Measurements from ENCODE around the gene ABCD1.

The ABCD1 gene

DNA sequence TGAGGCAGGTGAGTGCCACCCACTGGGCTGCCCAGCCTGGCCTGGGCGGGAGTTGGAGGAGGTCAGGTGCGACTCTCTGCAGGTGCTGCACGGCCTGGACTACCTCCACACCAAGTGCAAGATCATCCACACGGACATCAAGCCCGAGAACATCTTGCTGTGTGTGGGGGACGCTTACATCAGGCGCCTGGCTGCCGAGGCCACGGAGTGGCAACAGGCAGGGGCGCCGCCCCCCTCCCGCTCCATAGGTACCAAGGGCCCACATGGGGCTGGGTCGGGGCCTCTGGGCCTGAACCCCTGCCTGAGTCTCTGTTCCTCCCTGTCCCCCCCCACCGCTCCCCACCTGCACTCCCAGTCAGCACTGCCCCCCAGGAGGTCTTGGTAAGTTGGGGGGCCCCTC, 58.2 kb downstream of the ABCD1 start:
- TF ChIP-seq, protein P1, sequence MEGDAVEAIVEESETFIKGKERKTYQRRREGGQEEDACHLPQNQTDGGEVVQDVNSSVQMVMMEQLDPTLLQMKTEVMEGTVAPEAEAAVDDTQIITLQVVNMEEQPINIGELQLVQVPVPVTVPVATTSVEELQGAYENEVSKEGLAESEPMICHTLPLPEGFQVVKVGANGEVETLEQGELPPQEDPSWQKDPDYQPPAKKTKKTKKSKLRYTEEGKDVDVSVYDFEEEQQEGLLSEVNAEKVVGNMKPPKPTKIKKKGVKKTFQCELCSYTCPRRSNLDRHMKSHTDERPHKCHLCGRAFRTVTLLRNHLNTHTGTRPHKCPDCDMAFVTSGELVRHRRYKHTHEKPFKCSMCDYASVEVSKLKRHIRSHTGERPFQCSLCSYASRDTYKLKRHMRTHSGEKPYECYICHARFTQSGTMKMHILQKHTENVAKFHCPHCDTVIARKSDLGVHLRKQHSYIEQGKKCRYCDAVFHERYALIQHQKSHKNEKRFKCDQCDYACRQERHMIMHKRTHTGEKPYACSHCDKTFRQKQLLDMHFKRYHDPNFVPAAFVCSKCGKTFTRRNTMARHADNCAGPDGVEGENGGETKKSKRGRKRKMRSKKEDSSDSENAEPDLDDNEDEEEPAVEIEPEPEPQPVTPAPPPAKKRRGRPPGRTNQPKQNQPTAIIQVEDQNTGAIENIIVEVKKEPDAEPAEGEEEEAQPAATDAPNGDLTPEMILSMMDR (conservative IDR thresholded peaks at IDR 0.05; ENCODE audit: low read length), result no peak
- no peak for TF ChIP-seq EZH2phosphoT487 (IDR thresholded peaks at IDR 0.05; ENCODE audit: borderline replicate concordance)
- Histone ChIP-seq H3K27me3 (ENCODE audit: insufficient read depth, low read length, poor library complexity, severe bottlenecking) (no peaks in the 10 kb centered on the region), H3K36me3 (ENCODE audit: insufficient read depth, low read length) (peaks cover 6% of the 10 kb centered on the region; the same call in 1 of the 2 replicates), H3F3A (ENCODE audit: low read depth) (no peaks in the 10 kb centered on the region), H4K20me1 (ENCODE audit: insufficient read depth, low read length, poor library complexity, severe bottlenecking) (no peaks in the 10 kb centered on the region), H3K9ac (ENCODE audit: low read depth, low read length, poor library complexity, severe bottlenecking) (no peak overlapping the region), H3K4me1 (ENCODE audit: insufficient read depth, low read length, poor library complexity, severe bottlenecking) (no peaks in the 10 kb centered on the region), H2AFZ (ENCODE audit: low read length) (no peak overlapping the region), H3K4me3 (ENCODE audit: low read length, poor library complexity, severe bottlenecking) (no peak overlapping the region), H3K79me2 (ENCODE audit: insufficient read depth, low read length) (no peaks in the 10 kb centered on the region), H3K9me3 (ENCODE audit: insufficient read depth, low read depth, low read length) (no peaks in the 10 kb centered on the region), H3K4me2 (ENCODE audit: low read depth, low read length, poor library complexity, severe bottlenecking) (no peak overlapping the region), H3K9me2 (replicated peaks; ENCODE audit: low read depth, low read length) (no peaks in the 10 kb centered on the region)

DNA sequence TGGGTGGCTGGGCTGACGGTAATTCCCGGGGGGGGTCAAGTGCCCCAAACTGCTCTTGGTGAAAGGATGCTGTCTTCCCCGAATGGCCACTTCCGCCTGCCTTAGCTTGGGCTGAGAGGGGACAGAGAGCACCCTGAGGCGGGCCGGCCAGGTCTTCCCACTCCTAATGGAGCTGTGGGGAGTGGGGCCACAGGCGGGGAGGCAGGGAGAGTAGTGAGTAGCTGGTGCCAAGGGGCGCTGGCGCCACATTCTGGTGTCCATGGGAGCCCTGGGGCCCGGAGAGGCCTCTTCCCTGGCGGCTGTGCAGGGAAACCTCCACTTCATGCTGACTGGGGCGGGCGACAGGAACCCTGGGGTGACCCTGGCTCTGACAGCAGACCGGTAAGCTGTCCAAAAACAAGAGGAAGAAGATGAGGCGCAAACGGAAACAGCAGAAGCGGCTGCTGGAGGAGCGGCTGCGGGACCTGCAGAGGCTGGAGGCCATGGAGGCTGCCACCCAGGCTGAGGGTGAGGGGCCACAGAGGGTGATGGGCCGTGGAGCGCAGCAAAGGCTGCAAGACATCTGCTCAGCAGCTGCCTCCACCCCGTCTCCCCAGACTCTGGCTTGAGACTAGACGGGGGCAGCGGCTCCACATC, 58.8 kb downstream of the ABCD1 start:
- no peaks in the 10 kb centered on the region for H3K9me3 ChIP-seq (ENCODE audit: insufficient read depth, low read depth, low read length)
- H3K9ac ChIP-seq (ENCODE audit: low read depth, low read length, poor library complexity, severe bottlenecking), result no peak overlapping the region
- H4K20me1 ChIP-seq (ENCODE audit: insufficient read depth, low read length, poor library complexity, severe bottlenecking), result no peaks in the 10 kb centered on the region
- H3F3A ChIP-seq (ENCODE audit: low read depth), result no peaks in the 10 kb centered on the region
- H3K79me2 ChIP-seq (ENCODE audit: insufficient read depth, low read length), result no peaks in the 10 kb centered on the region
- H3K4me1 ChIP-seq (ENCODE audit: insufficient read depth, low read length, poor library complexity, severe bottlenecking), result no peaks in the 10 kb centered on the region
- no peak overlapping the region for H2AFZ ChIP-seq (ENCODE audit: low read length)
- no peaks in the 10 kb centered on the region for H3K9me2 ChIP-seq (replicated peaks; ENCODE audit: low read depth, low read length)
- no peak overlapping the region for H3K4me3 ChIP-seq (ENCODE audit: low read length, poor library complexity, severe bottlenecking)
- H3K36me3 ChIP-seq (ENCODE audit: insufficient read depth, low read length), result peaks cover 8% of the 10 kb centered on the region; the same call in 1 of the 2 replicates
- H3K4me2 ChIP-seq (ENCODE audit: low read depth, low read length, poor library complexity, severe bottlenecking), result no peak overlapping the region
- no peaks in the 10 kb centered on the region for H3K27me3 ChIP-seq (ENCODE audit: insufficient read depth, low read length, poor library complexity, severe bottlenecking)
- no peak for TF ChIP-seq EZH2phosphoT487 (IDR thresholded peaks at IDR 0.05; ENCODE audit: borderline replicate concordance)
- TF ChIP-seq, protein P1 (conservative IDR thresholded peaks at IDR 0.05; ENCODE audit: low read length), result no peak

DNA sequence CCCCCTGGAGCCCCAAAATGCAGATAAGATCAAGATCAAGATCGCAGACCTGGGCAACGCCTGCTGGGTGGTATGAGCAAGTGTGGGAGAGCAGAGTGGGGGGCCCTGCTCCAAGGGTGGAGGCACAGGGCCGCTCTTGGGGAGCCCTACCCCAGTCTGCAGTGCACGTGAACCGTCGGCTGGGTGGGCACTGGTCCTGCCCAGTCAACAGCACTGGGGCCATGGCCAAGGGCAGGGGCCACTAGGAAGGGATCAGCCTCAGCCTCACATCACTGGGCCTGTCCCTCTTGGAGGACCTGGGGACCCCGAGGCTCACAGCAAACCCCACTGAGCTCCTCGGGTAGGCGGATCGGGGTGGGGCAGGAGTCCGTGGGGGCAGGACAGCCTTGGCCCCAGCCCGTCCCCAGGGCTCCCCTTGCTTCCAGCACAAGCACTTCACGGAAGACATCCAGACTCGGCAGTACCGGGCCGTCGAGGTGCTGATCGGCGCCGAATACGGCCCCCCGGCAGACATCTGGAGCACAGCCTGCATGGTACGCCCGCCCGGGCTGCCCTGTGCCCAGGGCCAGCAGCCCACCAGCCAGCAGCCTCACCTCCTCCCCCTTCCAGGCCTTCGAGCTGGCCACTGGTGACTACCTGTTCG, 59.8 kb downstream of the ABCD1 start:
- H3K9ac ChIP-seq (ENCODE audit: low read depth, low read length, poor library complexity, severe bottlenecking), result no peak overlapping the region
- no peak for TF ChIP-seq EZH2phosphoT487 (IDR thresholded peaks at IDR 0.05; ENCODE audit: borderline replicate concordance)
- TF ChIP-seq, protein P1 (conservative IDR thresholded peaks at IDR 0.05; ENCODE audit: low read length), result no peak
- no peaks in the 10 kb centered on the region for H3F3A ChIP-seq (ENCODE audit: low read depth)
- H3K4me3 ChIP-seq (ENCODE audit: low read length, poor library complexity, severe bottlenecking), result no peak overlapping the region
- no peak overlapping the region for H2AFZ ChIP-seq (ENCODE audit: low read length)
- no peaks in the 10 kb centered on the region for H3K27me3 ChIP-seq (ENCODE audit: insufficient read depth, low read length, poor library complexity, severe bottlenecking)
- no peaks in the 10 kb centered on the region for H3K4me1 ChIP-seq (ENCODE audit: insufficient read depth, low read length, poor library complexity, severe bottlenecking)
- no peaks in the 10 kb centered on the region for H3K9me2 ChIP-seq (replicated peaks; ENCODE audit: low read depth, low read length)
- no peaks in the 10 kb centered on the region for H4K20me1 ChIP-seq (ENCODE audit: insufficient read depth, low read length, poor library complexity, severe bottlenecking)
- H3K36me3 ChIP-seq (ENCODE audit: insufficient read depth, low read length), result peaks cover 8% of the 10 kb centered on the region; the same call in 1 of the 2 replicates
- no peaks in the 10 kb centered on the region for H3K9me3 ChIP-seq (ENCODE audit: insufficient read depth, low read depth, low read length)
- H3K4me2 ChIP-seq (ENCODE audit: low read depth, low read length, poor library complexity, severe bottlenecking), result no peak overlapping the region
- no peaks in the 10 kb centered on the region for H3K79me2 ChIP-seq (ENCODE audit: insufficient read depth, low read length)
